HG03103 (cell line): ENCODE results near the gene HEXIM1.
"Not testable (repeated sequence)": the region's sequence is repeated elsewhere in the genome, so short reads cannot be mapped to it uniquely, and the experiment has no call there.

Source experiments
- ATAC-seq: cut with Tn5 transposase; IDR thresholded peaks from one replicate; pipeline ENCODE4 v1.9.1; 2021; ENCODE audit warnings: low read depth; ENCODE audit not compliant: unreplicated experiment

The HEXIM1 gene

GRCh38 chr17:45112559-45113423, 35.5 kb upstream of the HEXIM1 start:
- no peak for ATAC-seq

GRCh38 chr17:45113424-45113754, 34.9 kb upstream of the HEXIM1 start:
- no peak for ATAC-seq

- no peak for ATAC-seq
Observed at GRCh38 chr17:45114117-45114932, 34.0 kb upstream of the HEXIM1 start.

- no peak for ATAC-seq
Observed at GRCh38 chr17:45115015-45115625, 33.2 kb upstream of the HEXIM1 start.

- ATAC-seq, result no peak
Observed at GRCh38 chr17:45115871-45116270, 32.4 kb upstream of the HEXIM1 start.

GRCh38 chr17:45116434-45117016, 31.8 kb upstream of the HEXIM1 start:
- ATAC-seq, result no peak

GRCh38 chr17:45117334-45117733, 30.9 kb upstream of the HEXIM1 start:
- ATAC-seq, result no peak

- ATAC-seq, result no peak
Observed at GRCh38 chr17:45117848-45118646, 30.2 kb upstream of the HEXIM1 start.

GRCh38 chr17:45118691-45119090, 29.6 kb upstream of the HEXIM1 start:
- no peak for ATAC-seq

GRCh38 chr17:45119964-45120363, 28.3 kb upstream of the HEXIM1 start:
- no peak for ATAC-seq

- no peak for ATAC-seq
Observed at GRCh38 chr17:45120558-45120957, 27.7 kb upstream of the HEXIM1 start.

- ATAC-seq, result no peak
Observed at GRCh38 chr17:45121055-45121454, 27.2 kb upstream of the HEXIM1 start.

GRCh38 chr17:45123076-45123770, 25.1 kb upstream of the HEXIM1 start:
- no peak for ATAC-seq

- no peak for ATAC-seq
Observed at GRCh38 chr17:45123930-45124796, 24.1 kb upstream of the HEXIM1 start.

GRCh38 chr17:45124797-45125122, 23.5 kb upstream of the HEXIM1 start:
- ATAC-seq, result not testable (repeated sequence)

- no peak for ATAC-seq
Observed at GRCh38 chr17:45125509-45125908, 22.8 kb upstream of the HEXIM1 start.

- no peak for ATAC-seq
Observed at GRCh38 chr17:45127207-45127547, 21.1 kb upstream of the HEXIM1 start.

GRCh38 chr17:45127548-45128300, 20.6 kb upstream of the HEXIM1 start:
- no peak for ATAC-seq
